ENCODE measurements around the gene MTTP.

The MTTP gene

DNA sequence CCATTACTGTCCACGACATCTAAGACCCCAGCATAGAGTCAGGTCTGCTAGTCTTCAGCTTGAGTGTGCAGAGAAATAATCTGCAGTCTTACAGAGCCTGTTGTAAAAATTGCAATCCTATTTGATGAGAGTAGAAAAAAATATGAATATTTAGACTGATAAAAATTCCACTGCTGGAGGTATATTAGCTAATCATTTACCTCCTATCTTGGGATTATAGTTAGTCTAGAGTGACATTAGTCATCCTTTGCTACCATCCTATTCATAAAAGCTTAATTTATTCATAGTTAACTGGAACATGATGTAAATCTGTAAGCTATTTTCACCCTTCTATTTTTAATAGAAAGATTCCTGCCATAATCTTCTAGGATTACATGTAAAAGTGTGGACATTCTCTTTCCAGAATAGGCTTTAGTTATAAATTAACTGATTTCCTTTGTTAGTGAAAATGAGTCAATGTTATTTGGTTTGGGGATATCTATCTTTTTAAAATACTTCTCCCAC, 56.3 kb downstream of the MTTP start:
- TF ChIP-seq, protein P1, sequence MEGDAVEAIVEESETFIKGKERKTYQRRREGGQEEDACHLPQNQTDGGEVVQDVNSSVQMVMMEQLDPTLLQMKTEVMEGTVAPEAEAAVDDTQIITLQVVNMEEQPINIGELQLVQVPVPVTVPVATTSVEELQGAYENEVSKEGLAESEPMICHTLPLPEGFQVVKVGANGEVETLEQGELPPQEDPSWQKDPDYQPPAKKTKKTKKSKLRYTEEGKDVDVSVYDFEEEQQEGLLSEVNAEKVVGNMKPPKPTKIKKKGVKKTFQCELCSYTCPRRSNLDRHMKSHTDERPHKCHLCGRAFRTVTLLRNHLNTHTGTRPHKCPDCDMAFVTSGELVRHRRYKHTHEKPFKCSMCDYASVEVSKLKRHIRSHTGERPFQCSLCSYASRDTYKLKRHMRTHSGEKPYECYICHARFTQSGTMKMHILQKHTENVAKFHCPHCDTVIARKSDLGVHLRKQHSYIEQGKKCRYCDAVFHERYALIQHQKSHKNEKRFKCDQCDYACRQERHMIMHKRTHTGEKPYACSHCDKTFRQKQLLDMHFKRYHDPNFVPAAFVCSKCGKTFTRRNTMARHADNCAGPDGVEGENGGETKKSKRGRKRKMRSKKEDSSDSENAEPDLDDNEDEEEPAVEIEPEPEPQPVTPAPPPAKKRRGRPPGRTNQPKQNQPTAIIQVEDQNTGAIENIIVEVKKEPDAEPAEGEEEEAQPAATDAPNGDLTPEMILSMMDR (IDR thresholded peaks at IDR 0.05; ENCODE audit: borderline replicate concordance, control extremely low read depth, extremely low read depth, insufficient read depth, missing control alignments), result no peak
- DNase-seq (ENCODE audit: low spot score), result no peak
- in situ Hi-C loops (cut with MboI; ENCODE audit: low sequenced_read_pairs, unreplicated experiment), result no loop called here

DNA sequence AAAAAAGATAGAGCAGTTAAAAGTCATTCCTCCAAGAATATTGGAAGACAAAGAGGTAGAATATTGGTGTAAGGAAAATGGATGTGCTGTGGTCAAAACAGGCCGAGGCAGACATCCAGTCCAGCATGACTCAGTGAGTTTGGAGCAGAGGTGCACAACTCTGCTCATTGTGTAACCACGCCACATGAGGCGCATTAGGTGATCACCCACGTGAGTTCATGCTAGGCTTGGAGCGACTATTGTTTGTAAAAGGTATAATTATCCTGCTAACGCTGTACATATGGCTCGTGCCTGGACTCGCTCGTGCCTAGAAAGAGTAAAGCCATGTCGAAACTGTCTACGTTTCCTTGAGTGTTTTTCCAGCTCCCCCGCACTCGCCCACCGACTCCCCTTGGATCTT, 59.1 kb downstream of the MTTP start:
- TF ChIP-seq, protein P1 (IDR thresholded peaks at IDR 0.05; ENCODE audit: borderline replicate concordance, control extremely low read depth, extremely low read depth, insufficient read depth, missing control alignments), result no peak
- in situ Hi-C loops (cut with MboI; ENCODE audit: low sequenced_read_pairs, unreplicated experiment), result no loop called here
- DNase-seq (ENCODE audit: low spot score), result no peak

DNA sequence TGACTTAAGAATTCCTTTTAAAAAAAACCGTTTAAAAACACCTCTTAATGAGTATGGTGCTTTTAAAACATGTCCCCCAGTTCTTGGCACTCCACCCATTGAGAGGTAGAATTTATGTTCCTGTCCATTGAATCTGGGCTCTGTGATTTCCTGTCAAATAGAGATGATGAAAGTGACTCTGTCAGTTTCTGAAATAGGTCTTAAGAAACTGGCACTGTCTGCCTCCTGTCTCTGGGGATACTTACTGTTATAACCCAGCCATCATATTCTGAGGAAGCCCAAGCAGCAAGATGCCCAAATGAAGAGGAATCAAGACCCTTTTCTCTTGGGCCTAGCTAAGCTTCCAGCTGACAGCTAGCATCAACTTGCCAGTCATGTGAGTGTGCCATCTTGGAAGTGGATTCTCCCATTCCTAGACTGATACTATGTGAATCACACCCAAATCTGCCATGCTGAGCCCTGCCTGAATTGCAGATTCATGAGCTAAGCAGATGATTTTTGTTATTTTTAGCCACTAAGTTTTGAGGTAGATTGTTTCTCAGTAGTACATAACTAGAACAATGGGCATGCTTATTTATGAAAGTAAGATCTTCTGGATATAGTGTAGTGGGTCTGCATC, 60.2 kb downstream of the MTTP start:
- in situ Hi-C loops (cut with MboI; ENCODE audit: low sequenced_read_pairs, unreplicated experiment), result no loop called here
- TF ChIP-seq, protein P1 (IDR thresholded peaks at IDR 0.05; ENCODE audit: borderline replicate concordance, control extremely low read depth, extremely low read depth, insufficient read depth, missing control alignments), result no peak

GRCh38 chr4:99635601-99636000, 61.0 kb downstream of the MTTP start:
- in situ Hi-C loops (cut with MboI; ENCODE audit: low sequenced_read_pairs, unreplicated experiment), result no loop called here
- TF ChIP-seq, protein P1 (IDR thresholded peaks at IDR 0.05; ENCODE audit: borderline replicate concordance, control extremely low read depth, extremely low read depth, insufficient read depth, missing control alignments), result no peak
- DNase-seq (ENCODE audit: low spot score), result no peak

More for the DNA sequence above, 60.2 kb downstream of the MTTP start:
- no peak for DNase-seq (ENCODE audit: low spot score)

GRCh38 chr4:99636422-99636821, 61.8 kb downstream of the MTTP start:
- no peak for DNase-seq (ENCODE audit: low spot score)
- in situ Hi-C loops (cut with MboI; ENCODE audit: low sequenced_read_pairs, unreplicated experiment), result no loop called here
- TF ChIP-seq, protein P1 (IDR thresholded peaks at IDR 0.05; ENCODE audit: borderline replicate concordance, control extremely low read depth, extremely low read depth, insufficient read depth, missing control alignments), result no peak

GRCh38 chr4:99637174-99637573, 62.5 kb downstream of the MTTP start:
- TF ChIP-seq, protein P1 (IDR thresholded peaks at IDR 0.05; ENCODE audit: borderline replicate concordance, control extremely low read depth, extremely low read depth, insufficient read depth, missing control alignments), result no peak
- in situ Hi-C loops (cut with MboI; ENCODE audit: low sequenced_read_pairs, unreplicated experiment), result no loop called here
- DNase-seq (ENCODE audit: low spot score), result no peak
